HG02763 (cell line): ENCODE results near the gene ZNF101.

Experiments used
- ATAC-seq: cut with Tn5 transposase; IDR thresholded peaks from one replicate; pipeline ENCODE4 v1.9.1; 2021; ENCODE audit warnings: mild to moderate bottlenecking, moderate library complexity; ENCODE audit not compliant: unreplicated experiment

Gene ZNF101

DNA sequence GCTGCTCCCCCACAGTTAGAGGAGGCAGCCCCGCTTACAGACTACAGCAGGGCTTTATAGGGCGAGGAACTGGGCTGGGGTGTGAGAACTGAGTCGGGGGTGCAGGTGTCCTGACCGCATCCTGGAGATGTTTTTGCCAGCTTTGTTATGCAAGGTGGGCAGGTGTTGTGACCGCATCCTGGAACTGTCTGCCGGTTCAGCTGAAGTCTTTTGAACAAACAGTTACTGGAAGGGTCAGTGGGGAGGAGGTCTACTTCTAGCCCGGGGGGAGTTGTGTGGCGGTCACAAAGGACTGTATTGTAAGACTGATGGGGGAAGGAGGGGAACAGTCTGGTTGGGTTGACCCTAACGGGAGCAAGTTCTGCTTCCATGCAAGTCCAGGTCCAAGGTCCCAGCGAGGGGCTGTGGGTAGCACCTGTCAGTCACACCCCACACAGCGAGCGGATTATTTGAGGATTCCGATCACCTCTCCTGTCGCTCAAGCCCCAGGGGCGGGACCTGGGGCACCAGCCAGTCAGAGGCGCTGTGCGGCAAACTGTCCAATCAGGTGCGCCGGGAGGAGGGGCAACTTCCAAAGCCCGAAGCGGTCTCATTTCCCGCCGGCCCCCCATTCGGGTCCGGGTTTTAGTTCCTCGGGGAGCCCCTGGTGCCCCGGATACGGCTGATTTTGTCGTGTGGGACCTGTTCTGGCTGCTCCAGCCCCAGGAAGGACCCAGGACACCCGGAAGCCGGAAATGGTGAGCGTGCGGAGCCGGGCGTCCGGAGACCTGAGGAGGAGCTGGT, at the start of gene ZNF101:
Gene ZNF101, plus strand, starts transcription at position 610 of the 783 bp plus-strand sequence. Its CDS starts 125 bp downstream, at position 735.
- peak; percentile 67 for ATAC-seq

DNA sequence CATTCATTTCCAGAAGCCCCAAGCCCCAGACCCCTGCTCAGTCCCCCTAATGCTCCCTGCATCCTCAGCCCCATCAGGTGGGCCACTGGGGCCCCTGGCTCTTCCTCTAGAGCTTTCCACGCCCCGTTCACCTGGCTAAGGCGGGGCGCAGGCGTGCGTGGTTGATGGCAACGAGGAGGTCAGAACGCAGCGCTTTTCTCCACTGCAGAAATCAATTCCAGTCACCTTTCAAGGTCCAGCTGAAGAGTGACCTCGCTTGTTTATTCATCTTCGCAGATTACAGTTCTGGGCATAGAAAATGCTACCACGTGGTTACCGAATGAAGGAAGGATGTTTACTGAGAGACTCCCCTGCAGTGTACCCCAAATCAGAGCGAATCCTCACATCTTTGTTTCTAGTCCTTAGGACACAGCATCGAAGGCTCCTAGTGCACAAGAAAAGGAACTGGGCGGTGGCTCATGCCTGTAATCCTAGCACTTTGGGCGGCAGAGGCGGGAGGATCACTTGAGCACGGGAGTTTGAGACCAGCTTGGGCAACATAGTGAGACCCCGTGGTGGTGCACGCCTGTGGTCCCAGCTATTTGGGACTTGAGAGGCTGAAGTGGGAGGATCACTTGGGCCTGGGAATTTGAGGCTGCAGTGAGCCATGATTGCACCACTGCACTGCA, 49.3 kb upstream of the ZNF101 start:
- no peak for ATAC-seq

GRCh38 chr19:19619849-19620210, 48.8 kb upstream of the ZNF101 start:
- no peak for ATAC-seq

DNA sequence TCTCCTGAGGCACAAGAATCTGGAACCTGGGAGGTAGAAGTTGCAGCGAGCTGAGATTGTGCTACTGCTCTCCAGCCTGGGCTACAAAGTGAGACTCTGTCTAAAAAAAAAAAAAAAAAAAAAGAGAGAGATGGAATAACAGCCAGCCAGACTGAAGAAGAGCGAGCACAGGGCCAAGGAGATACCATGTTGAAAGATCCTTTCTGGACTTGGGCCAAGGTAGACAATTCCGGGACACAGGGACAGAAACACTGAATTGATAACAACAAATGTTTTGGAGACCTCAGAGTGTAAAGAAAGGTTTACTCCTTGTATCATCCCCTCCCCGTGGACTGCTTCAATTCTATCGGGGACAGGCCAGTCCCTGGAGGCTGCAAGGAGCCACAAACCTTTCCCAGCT, 45.3 kb upstream of the ZNF101 start:
- ATAC-seq = no peak

DNA sequence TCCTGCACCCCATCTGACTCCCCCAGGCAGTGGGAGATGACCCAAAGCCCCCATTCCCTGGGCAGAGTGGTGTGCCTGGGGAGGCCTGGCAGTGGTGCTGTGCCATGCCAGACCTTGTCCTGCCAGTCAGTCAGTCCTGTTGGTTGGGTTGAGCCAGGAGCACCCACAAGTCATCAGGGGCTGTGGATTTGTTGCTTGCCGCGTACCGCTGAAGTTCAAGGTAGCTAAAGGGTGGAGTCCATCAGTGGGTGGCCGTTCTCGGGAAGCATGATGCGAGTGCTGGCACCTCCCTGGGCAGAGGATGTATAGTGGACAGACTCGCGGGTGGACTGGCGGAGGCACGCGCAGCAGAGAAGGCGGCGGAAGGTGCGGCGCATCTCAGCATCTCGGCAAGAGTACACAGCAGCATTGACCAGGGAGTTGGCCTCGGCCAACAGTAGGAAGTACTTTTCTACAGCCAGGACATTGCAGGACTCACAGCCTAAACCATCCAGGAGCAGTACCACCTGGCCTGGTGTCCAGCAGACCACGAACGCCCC, 44.5 kb upstream of the ZNF101 start:
- no peak for ATAC-seq

DNA sequence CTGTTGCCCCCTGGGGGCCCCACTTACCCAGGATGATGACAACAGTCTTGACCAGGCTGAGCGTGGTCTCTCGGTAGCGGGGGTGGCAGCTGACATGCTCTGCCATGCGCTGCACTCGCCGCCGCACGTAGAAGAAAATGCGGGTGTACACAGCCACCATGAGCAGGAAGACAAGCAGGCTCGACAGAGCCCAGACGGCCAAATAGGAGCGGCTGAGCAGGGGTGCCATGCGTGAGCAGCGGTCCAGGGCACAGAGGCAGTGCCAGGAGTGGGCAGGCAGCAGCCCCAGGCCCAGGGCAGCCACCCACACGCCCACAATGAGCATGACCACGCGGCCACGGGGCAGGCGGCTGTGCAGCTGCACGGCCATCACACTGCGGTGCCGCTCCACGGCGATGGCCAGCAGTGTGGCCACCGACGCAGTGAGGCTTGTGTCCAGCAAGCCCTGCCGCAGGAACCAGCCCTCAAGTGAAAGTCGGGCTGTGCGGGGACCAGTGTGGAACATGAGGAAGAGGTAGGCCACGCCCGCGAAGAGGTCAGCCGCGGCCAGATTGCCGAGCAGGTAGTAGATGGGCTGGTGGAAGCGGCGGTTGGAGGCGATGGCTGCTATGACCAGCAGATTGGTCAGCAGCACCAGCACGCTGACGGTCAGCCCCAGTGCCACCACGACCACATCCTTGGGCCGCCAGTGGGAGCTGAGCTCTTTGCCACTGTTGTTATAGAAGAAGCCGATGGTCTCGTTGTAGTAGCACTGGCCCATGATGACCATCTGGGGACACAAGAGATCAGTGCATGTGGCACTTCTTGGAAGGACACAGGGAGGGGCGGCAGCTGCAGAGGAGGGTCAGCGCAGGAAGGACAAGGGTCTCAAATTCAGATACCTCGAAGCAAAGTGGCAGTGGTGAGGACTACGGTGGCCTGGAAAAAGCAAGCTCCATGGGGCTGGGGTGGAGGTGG, 41.8 kb upstream of the ZNF101 start:
- ATAC-seq = no peak

DNA sequence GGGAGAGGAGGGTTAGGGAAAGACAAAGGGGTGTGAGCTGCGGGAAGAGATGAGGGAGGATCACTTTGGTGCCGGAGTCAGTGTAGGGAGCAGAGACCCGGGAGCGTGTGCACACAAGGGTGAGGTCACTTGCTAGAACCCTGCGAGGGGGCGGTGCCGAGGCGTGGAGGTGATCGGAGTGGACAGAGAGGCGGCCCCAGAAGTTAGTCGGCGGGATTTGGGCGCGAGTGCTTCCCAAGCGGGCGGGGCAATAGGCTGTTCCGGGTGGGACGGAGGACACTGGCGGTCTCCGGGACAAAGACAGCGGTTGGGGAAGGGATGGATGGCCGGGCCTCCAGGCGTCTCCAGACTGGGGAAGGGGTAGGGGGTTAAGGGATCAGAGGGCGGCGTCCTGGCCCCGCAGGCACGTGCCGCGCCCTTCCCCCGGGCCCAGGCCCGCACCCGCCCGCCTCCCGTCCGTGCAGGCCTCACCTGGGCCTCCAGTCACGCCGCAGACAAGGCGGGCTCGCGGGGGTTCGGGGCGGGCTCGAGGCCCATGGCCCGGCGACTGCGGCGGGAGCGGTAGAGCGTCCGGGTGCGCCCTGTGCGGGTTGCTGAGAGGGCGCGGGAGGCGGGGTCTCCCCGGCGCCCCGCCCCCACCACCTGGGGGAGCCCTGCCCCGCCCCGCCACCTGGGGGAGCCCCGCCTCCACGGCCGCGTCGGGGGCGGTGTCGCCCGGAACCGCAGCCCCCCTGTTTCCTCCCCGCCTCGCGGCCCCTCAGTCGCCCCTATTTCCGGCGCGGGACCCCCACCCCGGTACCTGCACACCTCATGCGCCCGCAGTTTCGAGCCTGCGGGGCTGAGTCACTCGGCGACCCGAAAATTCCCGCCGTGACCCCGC, 40.8 kb upstream of the ZNF101 start, which contains the start of gene LPAR2:
Gene LPAR2, minus strand, starts transcription at position 600 of the 880 bp plus-strand sequence. CDS start 945 bp downstream, outside the sequence.
- peak; percentile 68 for ATAC-seq

- ATAC-seq = no peak
Measured at GRCh38 chr19:19628501-19629134, 40.0 kb upstream of the ZNF101 start.

DNA sequence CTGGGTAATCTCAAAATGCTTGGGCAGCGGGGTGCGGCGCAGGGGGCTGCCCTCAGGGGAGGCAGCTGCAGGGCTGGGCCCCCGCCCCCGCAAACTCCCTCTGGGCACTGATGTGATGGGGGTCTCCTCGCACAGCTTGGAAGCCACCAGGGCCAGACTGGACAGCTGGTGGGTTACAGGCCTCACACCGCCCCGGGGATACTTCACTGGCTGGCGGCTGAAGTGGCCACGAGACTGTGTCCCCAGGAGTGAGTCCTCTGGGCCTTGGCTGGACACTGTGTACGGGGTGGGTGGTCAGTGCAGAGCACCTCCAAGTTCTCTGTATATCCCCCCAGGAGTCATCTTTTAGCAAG, 38.6 kb upstream of the ZNF101 start:
- no peak for ATAC-seq

DNA sequence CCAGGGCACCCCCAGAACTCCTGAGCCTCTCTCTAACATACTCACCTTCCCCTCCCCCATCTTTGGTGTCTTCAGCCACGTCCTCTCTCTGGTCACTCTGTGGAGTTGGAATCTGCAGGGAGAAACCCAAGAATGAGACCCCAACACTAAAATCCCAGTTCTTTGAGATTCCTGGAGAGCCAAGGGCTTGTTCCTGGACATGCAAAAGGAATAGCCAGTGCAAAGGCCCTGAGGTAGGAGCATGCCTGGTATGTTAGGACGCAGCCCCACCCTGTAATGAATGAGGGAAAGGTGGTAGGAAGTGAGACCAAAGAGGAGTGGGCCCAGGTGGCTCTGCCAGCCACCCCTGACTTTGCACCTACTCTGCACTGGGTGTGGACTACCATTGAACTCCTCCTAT, 38.2 kb upstream of the ZNF101 start:
- no peak for ATAC-seq

GRCh38 chr19:19631346-19631745, 37.3 kb upstream of the ZNF101 start:
- ATAC-seq = no peak

GRCh38 chr19:19632661-19633060, 36.0 kb upstream of the ZNF101 start:
- no peak for ATAC-seq

- no peak for ATAC-seq
Measured at GRCh38 chr19:19633711-19634515, 34.7 kb upstream of the ZNF101 start.

DNA sequence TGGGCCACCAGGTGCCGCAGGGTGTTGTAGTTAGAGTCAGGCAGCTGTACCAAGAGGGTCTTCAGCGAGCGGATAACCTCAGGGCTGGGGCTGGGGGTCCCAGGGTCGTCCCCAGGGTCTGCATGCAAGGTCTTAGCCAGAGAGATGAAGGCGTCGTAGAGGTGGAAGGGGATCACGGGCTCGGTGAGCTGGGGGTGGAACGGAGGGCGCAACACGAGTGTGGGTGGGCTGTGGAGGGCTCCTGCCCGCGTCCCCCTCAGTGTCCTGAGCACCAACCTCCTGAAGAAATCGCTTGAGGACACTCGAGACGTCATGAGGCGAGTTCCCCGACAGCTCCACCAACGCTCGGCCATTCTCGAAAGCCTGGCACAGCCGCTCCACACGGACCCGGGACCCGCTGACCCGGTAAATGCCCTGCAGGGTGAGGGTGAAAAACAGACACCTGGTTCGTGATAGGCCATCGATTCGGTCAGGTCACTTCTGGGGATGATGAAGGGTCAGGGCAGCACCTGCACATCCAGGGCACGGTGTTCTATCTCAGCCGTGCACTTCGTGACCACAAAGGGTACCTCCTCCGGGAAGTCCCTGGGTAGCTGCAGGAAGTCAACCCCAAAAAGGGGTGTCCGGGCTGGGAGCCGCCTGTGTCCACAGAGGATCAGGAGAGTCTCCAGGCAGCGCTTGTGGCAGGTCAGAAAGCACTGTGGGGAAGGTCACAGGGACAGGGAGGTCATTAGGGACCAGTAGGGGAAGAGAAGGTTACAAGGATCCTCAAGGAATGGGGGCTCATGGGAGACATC, 33.9 kb upstream of the ZNF101 start:
- no peak for ATAC-seq

GRCh38 chr19:19635313-19635702, 33.3 kb upstream of the ZNF101 start:
- no peak for ATAC-seq

DNA sequence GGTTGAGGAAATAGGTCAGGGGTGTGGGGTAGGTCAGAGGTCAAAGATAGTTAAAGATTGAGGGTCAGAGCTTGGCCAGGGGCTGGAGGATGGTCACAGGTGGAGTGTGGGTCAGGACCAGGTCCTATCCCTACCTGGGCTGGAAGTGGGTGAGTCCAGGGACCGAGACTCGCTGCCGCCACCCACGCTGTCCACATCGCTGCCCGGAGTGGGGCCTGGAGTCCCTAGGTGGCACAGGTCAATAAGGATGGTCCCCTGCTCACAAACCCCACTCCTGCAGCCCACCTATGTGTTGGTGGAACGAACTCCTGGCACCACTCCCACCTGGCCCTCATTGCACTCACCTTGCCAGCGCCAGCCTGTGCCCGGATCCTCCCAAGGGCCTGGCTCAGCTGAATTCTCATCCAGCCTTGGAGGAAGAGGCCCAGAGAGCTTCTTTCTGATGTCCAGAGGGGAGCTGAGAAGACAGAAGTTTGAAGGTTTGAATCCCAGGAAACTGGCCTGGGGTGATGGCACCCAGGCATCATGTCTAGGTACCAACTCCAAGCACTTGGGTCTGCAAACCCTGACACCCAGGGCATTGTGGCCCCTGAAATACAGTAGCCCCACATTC, 32.0 kb upstream of the ZNF101 start:
- ATAC-seq = no peak

- ATAC-seq = no peak
Measured at GRCh38 chr19:19637186-19637522, 31.5 kb upstream of the ZNF101 start.
